8988T (cell line): ENCODE results near the gene CYTIP.

Experiments
- DNase-seq: peaks from one replicate; pipeline ENCODE4 v3.0.0; 2011

CYTIP gene

GRCh38 chr2:157460897-157461296 is 17.0 kb upstream of the CYTIP start:
- DNase-seq = no peak

GRCh38 chr2:157460384-157460837 is 16.5 kb upstream of the CYTIP start:
- DNase-seq = no peak

- no peak for DNase-seq
These were observed 15.6 kb upstream of the CYTIP start for GRCh38 chr2:157459486-157459885.

GRCh38 chr2:157447741-157448140 is 3.9 kb upstream of the CYTIP start:
- DNase-seq = no peak

GRCh38 chr2:157447031-157447430 is 3.1 kb upstream of the CYTIP start:
- no peak for DNase-seq

GRCh38 chr2:157444641-157445040 is 752 bp upstream of the CYTIP start:
- DNase-seq = no peak

GRCh38 chr2:157443090-157443489 is 799 bp downstream of the CYTIP start:
- DNase-seq = no peak

GRCh38 chr2:157442636-157443035 is 1.3 kb downstream of the CYTIP start:
- no peak for DNase-seq

- DNase-seq = no peak
These were observed 1.7 kb downstream of the CYTIP start for GRCh38 chr2:157442191-157442590.

GRCh38 chr2:157441072-157441454 is 2.8 kb downstream of the CYTIP start:
- DNase-seq = no peak

GRCh38 chr2:157440404-157441071 is 3.4 kb downstream of the CYTIP start:
- DNase-seq = no peak

GRCh38 chr2:157439824-157440186 is 4.1 kb downstream of the CYTIP start:
- DNase-seq = no peak

- DNase-seq = no peak
These were observed 4.7 kb downstream of the CYTIP start for GRCh38 chr2:157438863-157439823.

- no peak for DNase-seq
These were observed 10.5 kb downstream of the CYTIP start for GRCh38 chr2:157433394-157433793.

- DNase-seq = no peak
These were observed 11.3 kb downstream of the CYTIP start for GRCh38 chr2:157432475-157433106.

- no peak for DNase-seq
These were observed 12.7 kb downstream of the CYTIP start for GRCh38 chr2:157431176-157431575.

GRCh38 chr2:157428500-157429175 is 15.3 kb downstream of the CYTIP start:
- DNase-seq = no peak

- no peak for DNase-seq
These were observed 16.0 kb downstream of the CYTIP start for GRCh38 chr2:157427922-157428303.

GRCh38 chr2:157427003-157427921 is 16.6 kb downstream of the CYTIP start:
- no peak for DNase-seq

GRCh38 chr2:157426477-157426994 is 17.4 kb downstream of the CYTIP start:
- DNase-seq = no peak

- no peak for DNase-seq
These were observed 19.5 kb downstream of the CYTIP start for GRCh38 chr2:157424374-157424773.

- DNase-seq = no peak
These were observed 21.9 kb downstream of the CYTIP start for GRCh38 chr2:157421964-157422363.
